PC-3 (cell line): ENCODE results near the gene ZNF10. TPM values are rescaled to one million over a fixed set of nuclear protein-coding genes. Genes with fewer than 3 reads are reported as not detected.

Source experiments
- total RNA-seq: library from RNA; depleted of rRNA; stranded (reverse); fragments of >200 nt; gene quantifications from 2 replicates; pipeline ENCODE4 v1.2.3, GENCODE V29; 2014; rRNA removed

Gene ZNF10
- total RNA-seq, 1 experiment from 2014 or later, result 1.9 TPM

Other genes with a start within 250 kb of the ZNF10 start
- 23.3 and 25.8 TPM in 2 replicates for gene CHFR, start 243.0 kb upstream of the ZNF10 start, total RNA-seq
- 5.9 and 8.6 TPM in 2 replicates for gene ZNF605, start 174.3 kb upstream of the ZNF10 start, total RNA-seq
- 30.2 and 39.2 TPM in 2 replicates for gene ZNF26, start 144.3 kb upstream of the ZNF10 start, total RNA-seq
- 3.2 and 12.9 TPM in 2 replicates for gene ZNF84, start 93.1 kb upstream of the ZNF10 start, total RNA-seq
- 1.4 and 1.8 TPM in 2 replicates for gene ZNF140, start 49.7 kb upstream of the ZNF10 start, total RNA-seq
- gene ZNF891, start 353 bp upstream of the ZNF10 start, total RNA-seq, result 0.86 and 0.98 TPM in 2 replicates
- 0.40 and 1.1 TPM in 2 replicates for gene ZNF268, start 50.9 kb downstream of the ZNF10 start, total RNA-seq
- not detected in 2 replicates for gene ANHX, start 105.2 kb downstream of the ZNF10 start, total RNA-seq